A549 treated with DMSO at 1 μM for 4 hours (cell line): Measurements from ENCODE around the gene ANKRD17. TPM values are rescaled to one million over a fixed set of nuclear protein-coding genes. Genes with fewer than 3 reads are reported as not detected.

ENCODE experiments used
- total RNA-seq: library from RNA; stranded (reverse); fragments of 200-300 nt; extraction: Qiagen RNA extraction; gene quantifications from 5 replicates; pipeline ENCODE4 v1.2.3, GENCODE V29; 2022; ENCODE audit warnings: low read depth

Gene ANKRD17
- 22.6 to 28.5 TPM (median 24.9 TPM) in 5 replicates for total RNA-seq

GRCh38 chr4:73258686-73259570, at the start of gene ANKRD17:
ANKRD17 (minus strand) TSS chr4:73258798; CDS start chr4:73258668, 130 bp downstream.

GRCh38 chr4:73069338-73070073, 189.1 kb downstream of the ANKRD17 start, which contains the start of gene COX18:
COX18 (minus strand) TSS chr4:73069716; CDS start chr4:73069649, 67 bp downstream.

Other genes with a start within 250 kb of the ANKRD17 start
- 6.5 to 8.4 TPM (median 7.2 TPM) in 5 replicates for gene COX18, start 189.1 kb downstream of the ANKRD17 start, total RNA-seq
- gene ALB, start 145.5 kb upstream of the ANKRD17 start, total RNA-seq, result 0.15 TPM in 1 of 5 replicates, not detected in the others
- 1.7 to 2.6 TPM (median 1.9 TPM) in 5 replicates for gene AFP, start 177.4 kb upstream of the ANKRD17 start, total RNA-seq
- gene AFM, start 222.9 kb upstream of the ANKRD17 start, total RNA-seq, result not detected in 5 replicates